Measurements from ENCODE around the gene PGK1.
A peak's percentile ranks its signal among the peaks of the same experiment; 100 is the strongest.
"Not testable (repeated sequence)": the region's sequence is repeated elsewhere in the genome, so short reads cannot be mapped to it uniquely, and the experiment has no call there.

Gene PGK1

GRCh38 chrX:78103623-78104446 lies at the start of gene PGK1:
TSS of gene PGK1 (plus strand) at chrX:78104248. CDS start at chrX:78104341, 93 bp downstream.
- peak; percentile 95 for DNase-seq

- DNase-seq, result no peak
These were observed 40.4 kb upstream of the PGK1 start for GRCh38 chrX:78063687-78064086.

GRCh38 chrX:78064152-78064551 lies 39.9 kb upstream of the PGK1 start:
- DNase-seq, result no peak

GRCh38 chrX:78064698-78065601 lies 39.1 kb upstream of the PGK1 start:
- DNase-seq, result not testable (repeated sequence)

- DNase-seq, result no peak
These were observed 37.9 kb upstream of the PGK1 start for GRCh38 chrX:78066110-78066509.

- no peak for DNase-seq
These were observed 32.7 kb upstream of the PGK1 start for GRCh38 chrX:78071331-78071730.

- DNase-seq, result peak; percentile 39
These were observed 30.6 kb upstream of the PGK1 start for GRCh38 chrX:78073147-78074077.

- no peak for DNase-seq
These were observed 30.0 kb upstream of the PGK1 start for GRCh38 chrX:78074088-78074487.

- no peak for DNase-seq
These were observed 28.2 kb upstream of the PGK1 start for GRCh38 chrX:78075787-78076389.

GRCh38 chrX:78081413-78081812 lies 22.6 kb upstream of the PGK1 start:
- not testable (repeated sequence) for DNase-seq

GRCh38 chrX:78092296-78092695 lies 11.8 kb upstream of the PGK1 start:
- DNase-seq, result no peak

GRCh38 chrX:78098108-78098507 lies 5.9 kb upstream of the PGK1 start:
- DNase-seq, result no peak

GRCh38 chrX:78102091-78102490 lies 2.0 kb upstream of the PGK1 start:
- no peak for DNase-seq

GRCh38 chrX:78103001-78103622 lies 936 bp upstream of the PGK1 start:
- DNase-seq, result no peak

GRCh38 chrX:78104447-78105176 lies 564 bp downstream of the PGK1 start:
- peak; percentile 49 for DNase-seq

GRCh38 chrX:78105944-78106650 lies 2.0 kb downstream of the PGK1 start:
- peak; percentile 50 for DNase-seq

- DNase-seq, result no peak
These were observed 2.6 kb downstream of the PGK1 start for GRCh38 chrX:78106651-78106986.

- no peak for DNase-seq
These were observed 5.4 kb downstream of the PGK1 start for GRCh38 chrX:78109458-78109857.

- DNase-seq, result no peak
These were observed 7.3 kb downstream of the PGK1 start for GRCh38 chrX:78111140-78111931.

- DNase-seq, result no peak
These were observed 12.3 kb downstream of the PGK1 start for GRCh38 chrX:78116365-78116764.

Data from CD4-positive, alpha-beta T cell treated with Interleukin-12 subunit alpha and Interleukin-12 subunit beta, for 1 hour (primary cell).